B cell (primary cell): Measurements from ENCODE around the gene DNAI2. TPM values are rescaled to one million over a fixed set of nuclear protein-coding genes. Genes with fewer than 3 reads are reported as not detected.

Experiments
- ATAC-seq: fragments of 200-7000 bp; cut with Tn5 transposase; one replicate; pipeline ENCODE4 v1.10.0; 2021; ENCODE audit warnings: low read depth, mild to moderate bottlenecking, moderate number of reproducible peaks, moderate library complexity
- CTCF ChIA-PET: fragments of 350-600 bp; sonication (Branson Sonifier 250); formaldehyde crosslinking; loops from one replicate; lab custom pipeline; 2021; ENCODE audit warnings: antibody characterized with exemption, inconsistent platforms; lab: Charles Lee
- POLR2A ChIA-PET: fragments of 350-600 bp; sonication (Branson Sonifier 250); formaldehyde crosslinking; loops from one replicate; lab custom pipeline; 2021; ENCODE audit warnings: antibody characterized with exemption; lab: Charles Lee
- DNase-seq: peaks from one replicate; pipeline ENCODE4 v3.0.0; 2013
- H2AFZ ChIP-seq: 2 replicates; pipeline ENCODE4 v1.6.1; 2012; ENCODE audit warnings: mild to moderate bottlenecking, low read depth, low read length; ENCODE audit not compliant: insufficient read depth, poor library complexity, severe bottlenecking
- H3K27ac ChIP-seq, 2 donors: 1 replicate in 1 of 2; 2 replicates in 1 of 2; pipeline ENCODE4 v1.5.1; 2012 to 2013; ENCODE audit warnings: low read length in 2 of 2, mild to moderate bottlenecking in 2 of 2, moderate library complexity in 1 of 2
- H3K27me3 ChIP-seq, 4 experiments: fragments of 200-600 bp in 1 of 4; sonication (generic) in 1 of 4; replicated peaks in 1 of 4; 1 replicate in 2 of 4; 2 replicates in 2 of 4; pipeline versions ENCODE4 v1.6.1 to v1.7.0; 2013 to 2016; ENCODE audit warnings: low read length in 3 of 4, mild to moderate bottlenecking in 2 of 4, mixed read lengths in 1 of 4, moderate library complexity in 1 of 4; ENCODE audit not compliant: insufficient read depth in 4 of 4, control insufficient read depth in 3 of 4; ENCODE audit errors: control extremely low read depth in 1 of 4
- H3K36me3 ChIP-seq, 2 experiments: replicated peaks in 1 of 2; 1 replicate in 1 of 2; 2 replicates in 1 of 2; pipeline versions ENCODE4 v1.6.1 to v1.7.1; 2013; ENCODE audit warnings: low read length in 1 of 2; ENCODE audit not compliant: insufficient read depth in 2 of 2, control insufficient read depth in 1 of 2; ENCODE audit errors: control extremely low read depth in 1 of 2, extremely low read depth in 1 of 2
- H3K4me1 ChIP-seq, 2 donors: fragments of 200-600 bp in 1 of 2; sonication (generic) in 1 of 2; 1 replicate in 1 of 2; 2 replicates in 1 of 2; pipeline versions ENCODE4 v1.5.1 to v1.6.1; 2013 to 2017; ENCODE audit warnings: low read length in 2 of 2; ENCODE audit not compliant: control insufficient read depth in 2 of 2, insufficient read depth in 2 of 2
- H3K4me2 ChIP-seq: replicated peaks from 2 replicates; pipeline ENCODE3; 2012; ENCODE audit warnings: mild to moderate bottlenecking, low read depth, low read length; ENCODE audit not compliant: poor library complexity, severe bottlenecking
- H3K4me3 ChIP-seq, 5 experiments: fragments of 200-600 bp in 1 of 5; sonication (generic) in 1 of 5; 1 replicate in 3 of 5; 2 replicates in 2 of 5; pipeline versions ENCODE4 v1.5.1 to v1.7.0; 2011 to 2016; ENCODE audit warnings: low read length in 4 of 5, mild to moderate bottlenecking in 4 of 5, low read depth in 2 of 5, control low read depth in 1 of 5, moderate library complexity in 1 of 5; ENCODE audit not compliant: insufficient read depth in 1 of 5; ENCODE audit errors: control extremely low read depth in 1 of 5, extremely low read depth in 1 of 5
- H3K79me2 ChIP-seq: fragments of 200-600 bp; sonication (generic); one replicate; pipeline ENCODE4 v1.6.0; 2016; ENCODE audit warnings: low read length; ENCODE audit not compliant: control insufficient read depth, insufficient read depth
- H3K9ac ChIP-seq: fragments of 200-600 bp; sonication (generic); 2 replicates; pipeline ENCODE4 v1.6.1; 2017; ENCODE audit warnings: mild to moderate bottlenecking, low read length, moderate library complexity
- H3K9me3 ChIP-seq, 3 donors: one replicate each; pipeline versions ENCODE4 v1.6.1 to v1.7.1; 2013; ENCODE audit warnings: low read length in 2 of 3; ENCODE audit not compliant: control insufficient read depth in 2 of 3, insufficient read depth in 1 of 3; ENCODE audit errors: control extremely low read depth in 1 of 3
- H4K20me1 ChIP-seq: 2 replicates; pipeline ENCODE4 v1.6.0; 2012; ENCODE audit warnings: mild to moderate bottlenecking, low read length; ENCODE audit not compliant: insufficient read depth, control insufficient read depth, poor library complexity, severe bottlenecking
- H3K27ac Mint-ChIP-seq: one replicate; pipeline ENCODE4 v1.8.0; 2021; ENCODE audit warnings: mixed read lengths
- H3K27me3 Mint-ChIP-seq: one replicate; pipeline ENCODE4 v1.8.0; 2021; ENCODE audit warnings: mixed read lengths
- H3K4me1 Mint-ChIP-seq: one replicate; pipeline ENCODE4 v1.8.0; 2021; ENCODE audit warnings: mixed read lengths
- H3K4me3 Mint-ChIP-seq: one replicate; pipeline ENCODE4 v1.8.0; 2021; ENCODE audit warnings: mixed read lengths
- H3K9me3 Mint-ChIP-seq: one replicate; pipeline ENCODE4 v1.8.0; 2022; ENCODE audit warnings: mixed read lengths; ENCODE audit not compliant: insufficient read depth
- EZH2 ChIP-seq: IDR thresholded peaks from 2 replicates; pipeline ENCODE4 v1.6.1; 2012; ENCODE audit warnings: borderline replicate concordance, low read depth, mild to moderate bottlenecking, moderate library complexity, low read length; ENCODE audit not compliant: insufficient read depth, poor library complexity, severe bottlenecking
- WGBS: methylation state at CpG from one replicate; pipeline ENCODE4 v1.1.5; 2013; ENCODE audit warnings: missing lambda C conversion rate; ENCODE audit not compliant: insufficient coverage; 5-methylcytosine and 5-hydroxymethylcytosine counted together
- intact Hi-C: fragments of 100-400 bp; cut with micrococcal nuclease; formaldehyde crosslinking; loops from one replicate; pipeline ENCODE4 v1.10.0; 2022
- polyA plus RNA-seq: library from polyadenylated mRNA; depleted of rRNA; stranded (reverse); fragments of >200 nt; gene quantifications from 2 replicates; pipeline ENCODE4 v1.2.3, GENCODE V29; 2012
- total RNA-seq, 2 donors: library from RNA; stranded (reverse); fragments of 120-200 nt in 1 of 2; gene quantifications; 1 replicate in 1 of 2; 2 replicates in 1 of 2; pipeline versions ENCODE4 v1.2.3 to v1.2.4, GENCODE V29; 2013 to 2022
- TF ChIP-seq, protein P1 (sequence below): fragments of 200-600 bp; IDR thresholded peaks from one replicate; pipeline ENCODE4 v1.8.0; 2022; ENCODE audit warnings: antibody characterized with exemption, mild to moderate bottlenecking

DNAI2 gene
- total and polyA plus RNA-seq, 2 donors (not counting 1 experiment from before 2014, with no cell fraction given), result not detected

DNA sequence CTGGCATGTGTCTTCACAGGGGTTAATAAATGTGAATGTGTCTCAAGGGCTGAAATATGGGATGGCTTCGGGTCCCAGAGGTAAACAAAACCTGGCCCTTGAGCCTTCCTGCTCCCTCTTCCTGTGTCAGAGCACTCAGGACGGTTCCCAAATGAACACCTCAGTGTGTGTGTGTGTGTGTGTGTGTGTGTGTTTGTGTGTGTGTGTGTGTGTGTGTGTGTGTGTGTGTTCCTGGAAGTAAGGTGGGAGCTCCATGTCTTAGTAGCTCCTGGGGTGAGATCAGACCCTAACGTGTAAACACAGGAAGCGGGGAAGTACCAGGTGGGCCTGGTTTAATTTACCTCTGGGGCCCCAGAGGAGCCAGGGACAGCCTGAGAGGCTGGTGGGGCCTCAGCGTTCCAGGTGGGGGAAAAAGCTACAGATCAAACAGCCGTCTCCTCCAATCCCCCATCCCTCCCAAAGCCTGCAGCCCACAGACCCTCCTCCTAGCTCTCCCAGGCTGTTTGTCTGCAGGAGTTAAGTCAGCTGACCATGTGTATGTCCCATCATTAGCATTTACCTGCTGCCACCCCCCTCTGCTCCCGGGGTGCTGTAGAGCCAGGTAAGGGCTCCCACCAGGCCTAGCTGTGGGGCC lies 58.1 kb downstream of the DNAI2 start:
- Histone ChIP-seq H3K79me2 (no peaks in the 10 kb centered on the region), H4K20me1 (no peaks in the 10 kb centered on the region), H3K4me1 (no peaks in the 10 kb centered on the region), H3K27ac (no peak overlapping the region), H3K4me2 (no peak overlapping the region), H3K4me3 (no peak overlapping the region), H3K27me3 (peaks cover 0 to 13% (median under 1%) of the 10 kb centered on the region in 4 experiments), H3K9ac (no peak overlapping the region), H3K36me3 (no peaks in the 10 kb centered on the region), H2AFZ (no peak overlapping the region), H3K9me3 (peaks cover 0 to 15% (median 0%) of the 10 kb centered on the region in 3 donors)
- H3K27ac Mint-ChIP-seq, result no peak overlapping the region
- no peak for TF ChIP-seq EZH2
- H3K4me1 Mint-ChIP-seq, result no peaks in the 10 kb centered on the region
- POLR2A ChIA-PET, result no interaction called here
- CTCF ChIA-PET, result no interaction called here
- no peak for ATAC-seq
- H3K4me3 Mint-ChIP-seq, result no peak overlapping the region
- peaks cover 19% of the 10 kb centered on the region for H3K27me3 Mint-ChIP-seq
- intact Hi-C loops, result no loop called here
- no peaks in the 10 kb centered on the region for H3K9me3 Mint-ChIP-seq
- WGBS, result 71% methylated on average over 4 of the region's 7 CpGs
- DNase-seq, result no peak

DNA sequence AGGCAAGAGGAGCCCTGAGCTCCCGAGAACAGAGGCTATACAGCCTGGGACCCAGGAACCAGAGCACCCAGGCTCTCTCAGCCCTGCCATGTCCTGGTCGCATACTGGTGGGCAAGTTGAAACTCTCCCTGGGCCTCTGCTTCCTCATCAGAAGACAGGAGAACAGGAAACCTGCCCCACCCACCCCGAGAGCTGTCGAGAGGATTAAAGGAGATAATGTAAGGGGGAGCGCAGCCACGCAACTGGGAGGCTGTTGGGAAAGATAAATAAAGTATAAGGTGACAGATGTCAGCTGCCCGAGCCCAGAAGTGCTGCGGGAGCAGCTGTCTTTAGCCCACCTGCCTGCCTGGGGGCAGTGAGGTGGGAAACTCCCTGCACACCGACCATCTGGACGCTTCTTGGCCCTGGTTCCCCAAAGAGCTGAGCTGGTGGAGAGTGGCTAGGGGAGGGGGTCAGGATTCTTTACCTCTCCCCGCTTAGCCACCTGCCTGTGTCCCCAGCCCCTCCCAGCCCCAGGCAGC lies 58.8 kb downstream of the DNAI2 start:
- Histone ChIP-seq H3K9me3 (peaks cover 0 to 15% (median 0%) of the 10 kb centered on the region in 3 donors), H3K4me3 (no peak overlapping the region), H2AFZ (no peak overlapping the region), H3K4me1 (no peaks in the 10 kb centered on the region), H3K9ac (no peak overlapping the region), H4K20me1 (no peaks in the 10 kb centered on the region), H3K36me3 (no peaks in the 10 kb centered on the region), H3K27me3 (peaks cover 0 to 12% (median 0%) of the 10 kb centered on the region in 4 experiments), H3K4me2 (no peak overlapping the region), H3K79me2 (no peaks in the 10 kb centered on the region), H3K27ac (no peak overlapping the region)
- intact Hi-C loops, result no loop called here
- no peak for DNase-seq
- no peak for TF ChIP-seq EZH2
- TF ChIP-seq, protein P1, sequence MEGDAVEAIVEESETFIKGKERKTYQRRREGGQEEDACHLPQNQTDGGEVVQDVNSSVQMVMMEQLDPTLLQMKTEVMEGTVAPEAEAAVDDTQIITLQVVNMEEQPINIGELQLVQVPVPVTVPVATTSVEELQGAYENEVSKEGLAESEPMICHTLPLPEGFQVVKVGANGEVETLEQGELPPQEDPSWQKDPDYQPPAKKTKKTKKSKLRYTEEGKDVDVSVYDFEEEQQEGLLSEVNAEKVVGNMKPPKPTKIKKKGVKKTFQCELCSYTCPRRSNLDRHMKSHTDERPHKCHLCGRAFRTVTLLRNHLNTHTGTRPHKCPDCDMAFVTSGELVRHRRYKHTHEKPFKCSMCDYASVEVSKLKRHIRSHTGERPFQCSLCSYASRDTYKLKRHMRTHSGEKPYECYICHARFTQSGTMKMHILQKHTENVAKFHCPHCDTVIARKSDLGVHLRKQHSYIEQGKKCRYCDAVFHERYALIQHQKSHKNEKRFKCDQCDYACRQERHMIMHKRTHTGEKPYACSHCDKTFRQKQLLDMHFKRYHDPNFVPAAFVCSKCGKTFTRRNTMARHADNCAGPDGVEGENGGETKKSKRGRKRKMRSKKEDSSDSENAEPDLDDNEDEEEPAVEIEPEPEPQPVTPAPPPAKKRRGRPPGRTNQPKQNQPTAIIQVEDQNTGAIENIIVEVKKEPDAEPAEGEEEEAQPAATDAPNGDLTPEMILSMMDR, result no peak
- no peaks in the 10 kb centered on the region for H3K4me1 Mint-ChIP-seq
- POLR2A ChIA-PET, result no interaction called here
- H3K27me3 Mint-ChIP-seq, result peaks cover 18% of the 10 kb centered on the region
- ATAC-seq, result no peak
- CTCF ChIA-PET, result no interaction called here
- no peak overlapping the region for H3K4me3 Mint-ChIP-seq
- no peaks in the 10 kb centered on the region for H3K9me3 Mint-ChIP-seq
- no peak overlapping the region for H3K27ac Mint-ChIP-seq
- WGBS, result 7% methylated on average over 6 of the region's 11 CpGs
